ENCODE data around the gene LRG1. TPM values are rescaled to one million over a fixed set of nuclear protein-coding genes. Genes with fewer than 3 reads are reported as not detected.
A peak's percentile ranks its signal among the peaks of the same experiment; 100 is the strongest.

The LRG1 gene
- total and polyA plus RNA-seq, 10 donors: 1.7 to 54.0 (median 12.3) TPM

- TF ChIP-seq POLR2AphosphoS5 (IDR thresholded peaks at IDR 0.05): no peak
- TF ChIP-seq POLR2A (IDR thresholded peaks at IDR 0.05): no peak
- no peak for DNase-seq
- WGBS, 5 donors: 69 to 87% (median 79%) methylated on average over 5 of the region's 5 CpGs
- intact Hi-C loops (cut with DNase I; ENCODE audit: low total_unique reads): no loop called here
- Histone ChIP-seq H3K27ac (peak overlapping the region in 1 of 8 donors; percentile 33), H3K9me3 (no peaks in the 10 kb centered on the region), H3K36me3 (no peaks in the 10 kb centered on the region), H3K27me3 (replicated peaks in 1 of 7) (peaks cover 0 to 39% (median 12%) of the 10 kb centered on the region in 7 donors), H3K4me3 (no peak overlapping the region), H3K4me1 (peaks cover 0 to 58% (median 28%) of the 10 kb centered on the region in 6 donors)
Observed at GRCh38 chr19:4570916-4571304, 31.1 kb upstream of the LRG1 start.

GRCh38 chr19:4570402-4570801, 30.6 kb upstream of the LRG1 start:
- WGBS, 5 donors: 79 to 86% (median 84%) methylated on average over 11 of the region's 11 CpGs
- intact Hi-C loops (cut with DNase I; ENCODE audit: low total_unique reads): no loop called here

GRCh38 chr19:4568886-4569285, 29.1 kb upstream of the LRG1 start:
- DNase-seq: no peak
- intact Hi-C loops (cut with DNase I; ENCODE audit: low total_unique reads): loop anchor here (5.0 kb wide), 1 partner anchor 68 kb away; the partner anchor contains the start of gene TNFAIP8L1
- no peaks in the 10 kb centered on the region for H3K9me3 ChIP-seq
- no peak overlapping the region for H3K4me3 ChIP-seq
- no peaks in the 10 kb centered on the region for H3K36me3 ChIP-seq
- peak overlapping the region in 2 of 8 donors; percentile 29 to 56 for H3K27ac ChIP-seq
- TF ChIP-seq POLR2A (IDR thresholded peaks at IDR 0.05) (no peak), CTCF (IDR thresholded peaks at IDR 0.05 in 8 of 11, conservative IDR thresholded peaks at IDR 0.05 in 3 of 11) (no peak), POLR2AphosphoS5 (IDR thresholded peaks at IDR 0.05) (no peak)
- H3K4me1 ChIP-seq: peaks cover 0 to 58% (median 21%) of the 10 kb centered on the region in 6 donors
- 47 to 69% (median 55%) methylated on average over 7 of the region's 7 CpGs for WGBS, 5 donors
- H3K27me3 ChIP-seq (replicated peaks in 1 of 7): peaks cover 0 to 19% (median 0%) of the 10 kb centered on the region in 7 donors

More at GRCh38 chr19:4570402-4570801, 30.6 kb upstream of the LRG1 start:
- Histone ChIP-seq H3K9me3 (no peaks in the 10 kb centered on the region), H3K36me3 (no peaks in the 10 kb centered on the region), H3K4me1 (peaks cover 0 to 58% (median 25%) of the 10 kb centered on the region in 6 donors), H3K27ac (peak overlapping the region in 1 of 8 donors; percentile 33), H3K4me3 (no peak overlapping the region), H3K27me3 (replicated peaks in 1 of 7) (peaks cover 0 to 34% (median 8%) of the 10 kb centered on the region in 7 donors)
- no peak for DNase-seq
- TF ChIP-seq CTCF (IDR thresholded peaks at IDR 0.05 in 8 of 11, conservative IDR thresholded peaks at IDR 0.05 in 3 of 11) (no peak), POLR2AphosphoS5 (IDR thresholded peaks at IDR 0.05) (no peak), POLR2A (IDR thresholded peaks at IDR 0.05) (no peak)

- H3K27ac ChIP-seq: peak overlapping the region in 4 of 8 donors; percentile 15 to 55 (median 34)
- TF ChIP-seq POLR2AphosphoS5 (IDR thresholded peaks at IDR 0.05) (peak; percentile 15 to 65 (median 48)), POLR2A (IDR thresholded peaks at IDR 0.05) (no peak), CTCF (IDR thresholded peaks at IDR 0.05 in 8 of 11, conservative IDR thresholded peaks at IDR 0.05 in 3 of 11) (peak; percentile 70 to 94 (median 83))
- H3K36me3 ChIP-seq: no peaks in the 10 kb centered on the region
- H3K4me3 ChIP-seq: no peak overlapping the region
- intact Hi-C loops (cut with DNase I; ENCODE audit: low total_unique reads): loop anchor here (5.0 kb wide), 1 partner anchor 70 kb away; the partner anchor contains the start of gene TNFAIP8L1
- 47 to 63% (median 56%) methylated on average over 14 of the region's 14 CpGs for WGBS, 5 donors
- peaks cover 0 to 10% (median 0%) of the 10 kb centered on the region in 7 donors for H3K27me3 ChIP-seq (replicated peaks in 1 of 7)
- DNase-seq: peak; percentile 88
- H3K4me1 ChIP-seq: peaks cover 0 to 68% (median 23%) of the 10 kb centered on the region in 6 donors
- no peaks in the 10 kb centered on the region for H3K9me3 ChIP-seq
Observed at GRCh38 chr19:4567584-4568071, 27.8 kb upstream of the LRG1 start.

Data from spleen (tissue), 11 donors.